Measurements from ENCODE around the gene MTG1. TPM values are rescaled to one million over a fixed set of nuclear protein-coding genes. Genes with fewer than 3 reads are reported as not detected.
A peak's percentile ranks its signal among the peaks of the same experiment; 100 is the strongest.

MTG1 gene
- total and polyA plus RNA-seq, 12 donors: 17.4 to 36.2 (median 23.8) TPM

- TF ChIP-seq, protein P1, sequence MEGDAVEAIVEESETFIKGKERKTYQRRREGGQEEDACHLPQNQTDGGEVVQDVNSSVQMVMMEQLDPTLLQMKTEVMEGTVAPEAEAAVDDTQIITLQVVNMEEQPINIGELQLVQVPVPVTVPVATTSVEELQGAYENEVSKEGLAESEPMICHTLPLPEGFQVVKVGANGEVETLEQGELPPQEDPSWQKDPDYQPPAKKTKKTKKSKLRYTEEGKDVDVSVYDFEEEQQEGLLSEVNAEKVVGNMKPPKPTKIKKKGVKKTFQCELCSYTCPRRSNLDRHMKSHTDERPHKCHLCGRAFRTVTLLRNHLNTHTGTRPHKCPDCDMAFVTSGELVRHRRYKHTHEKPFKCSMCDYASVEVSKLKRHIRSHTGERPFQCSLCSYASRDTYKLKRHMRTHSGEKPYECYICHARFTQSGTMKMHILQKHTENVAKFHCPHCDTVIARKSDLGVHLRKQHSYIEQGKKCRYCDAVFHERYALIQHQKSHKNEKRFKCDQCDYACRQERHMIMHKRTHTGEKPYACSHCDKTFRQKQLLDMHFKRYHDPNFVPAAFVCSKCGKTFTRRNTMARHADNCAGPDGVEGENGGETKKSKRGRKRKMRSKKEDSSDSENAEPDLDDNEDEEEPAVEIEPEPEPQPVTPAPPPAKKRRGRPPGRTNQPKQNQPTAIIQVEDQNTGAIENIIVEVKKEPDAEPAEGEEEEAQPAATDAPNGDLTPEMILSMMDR (IDR thresholded peaks at IDR 0.05): no peak
- Histone ChIP-seq H3K27ac (peak overlapping the region in 7 of 10 donors; percentile 39 to 86 (median 47)), H3K4me1 (peaks cover 4 to 27% (median 15%) of the 10 kb centered on the region in 9 donors), H3K36me3 (peaks cover 0 to 26% (median 0%) of the 10 kb centered on the region in 9 donors), H3K27me3 (no peaks in the 10 kb centered on the region), H3K4me3 (no peak overlapping the region), H3K9me3 (peaks cover 0 to 6% (median 0%) of the 10 kb centered on the region in 11 donors)
- WGBS, 2 donors: 73 to 79% methylated on average over 11 of the region's 11 CpGs
- intact Hi-C loops (cut with DNase I): no loop called here
- no peak for DNase-seq
- peak in 1 of 8 donors; percentile 6 for ATAC-seq
These were observed 35.0 kb upstream of the MTG1 start for GRCh38 chr10:133358925-133359310.

DNA sequence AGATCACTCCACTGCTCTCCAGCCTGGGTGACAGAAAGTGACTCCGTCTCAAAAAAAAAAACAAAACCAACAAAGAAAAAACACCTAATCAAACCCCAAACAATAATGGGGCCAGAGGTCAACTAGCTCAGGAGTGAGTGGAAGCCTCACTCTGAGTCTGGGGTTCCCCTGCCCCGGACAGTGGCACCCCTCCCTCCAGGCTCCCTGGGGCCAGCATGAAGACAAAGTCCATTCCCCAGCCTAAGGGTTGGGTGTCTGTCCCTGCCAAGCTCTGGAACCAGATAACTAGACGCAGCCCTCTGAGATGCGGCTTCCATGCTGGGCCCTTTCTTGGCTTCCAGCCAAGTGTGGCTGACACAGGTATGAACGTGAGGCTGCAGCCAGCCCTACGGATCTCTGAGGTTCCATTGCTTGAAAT is 34.4 kb upstream of the MTG1 start:
- DNase-seq: no peak
- peaks cover 4 to 27% (median 15%) of the 10 kb centered on the region in 9 donors for H3K4me1 ChIP-seq
- intact Hi-C loops (cut with DNase I): no loop called here

DNA sequence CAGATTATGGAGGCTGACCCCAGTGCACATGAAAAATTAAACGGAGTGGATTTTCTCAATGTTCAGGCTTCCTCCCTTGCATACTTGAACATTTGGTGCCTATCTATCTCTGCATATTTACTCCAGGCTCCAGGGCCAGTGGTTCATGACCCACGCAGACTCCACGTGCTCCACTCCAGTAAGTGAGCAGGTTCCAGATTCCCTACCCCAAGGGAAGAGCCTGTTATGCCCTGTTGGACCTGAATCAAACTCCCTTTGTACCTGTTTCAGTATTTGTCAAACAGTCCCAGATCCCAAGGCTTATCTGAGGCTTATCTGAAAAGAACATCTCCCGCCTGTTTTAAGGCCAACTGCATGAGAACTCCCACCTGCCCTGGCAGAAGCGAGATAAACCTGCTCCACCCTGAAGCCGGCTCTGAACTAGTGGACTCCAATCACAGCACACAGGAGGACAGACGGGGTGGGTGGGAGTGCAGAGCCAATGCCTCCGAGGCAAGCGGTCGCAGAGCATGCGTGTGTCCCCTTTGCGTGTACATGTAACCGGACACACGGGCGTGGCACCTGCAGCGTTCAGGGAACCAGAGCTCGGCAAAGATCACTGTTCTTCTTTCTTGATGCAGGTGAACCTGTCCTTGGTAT is 33.9 kb upstream of the MTG1 start:
- Histone ChIP-seq H3K9me3 (peaks cover 0 to 6% (median 0%) of the 10 kb centered on the region in 11 donors), H3K4me3 (no peak overlapping the region), H3K27me3 (no peaks in the 10 kb centered on the region), H3K4me1 (peaks cover 4 to 29% (median 15%) of the 10 kb centered on the region in 9 donors), H3K27ac (no peak overlapping the region), H3K36me3 (peaks cover 0 to 38% (median 10%) of the 10 kb centered on the region in 9 donors)
- TF ChIP-seq, protein P1 (IDR thresholded peaks at IDR 0.05): no peak
- ATAC-seq: no peak
- DNase-seq: no peak
- intact Hi-C loops (cut with DNase I): no loop called here
- 83 to 84% methylated on average over 17 of the region's 17 CpGs for WGBS, 2 donors

More for the DNA sequence above, 34.4 kb upstream of the MTG1 start:
- WGBS, 2 donors: 30 to 40% methylated on average over 6 of the region's 6 CpGs
- Histone ChIP-seq H3K9me3 (peaks cover 0 to 6% (median 0%) of the 10 kb centered on the region in 11 donors), H3K36me3 (peaks cover 0 to 32% (median 6%) of the 10 kb centered on the region in 9 donors), H3K4me3 (no peak overlapping the region), H3K27ac (peak overlapping the region in 1 of 10 donors; percentile 72), H3K27me3 (no peaks in the 10 kb centered on the region)
- ATAC-seq: peak in 1 of 8 donors; percentile 17
- TF ChIP-seq, protein P1 (IDR thresholded peaks at IDR 0.05): no peak

DNA sequence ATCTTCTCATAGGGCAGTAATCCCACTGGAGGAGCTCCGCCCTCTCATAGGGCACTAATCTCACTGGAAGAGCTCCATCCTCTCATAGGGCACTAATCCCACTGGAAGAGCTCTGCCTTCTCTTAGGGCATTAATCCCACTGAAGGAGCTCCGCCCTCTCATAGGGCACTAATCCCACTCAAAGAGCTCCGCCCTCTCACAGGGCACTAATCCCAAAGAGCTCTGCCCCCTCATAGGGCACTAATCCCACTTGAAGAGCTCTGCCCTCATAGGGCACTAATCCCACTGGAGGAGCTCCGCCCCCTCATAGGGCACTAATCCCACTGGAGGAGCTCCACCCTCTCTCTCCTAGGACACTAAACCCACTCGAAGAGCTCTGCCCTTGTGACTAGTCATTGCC is 32.7 kb upstream of the MTG1 start:
- intact Hi-C loops (cut with DNase I): no loop called here
- 92 to 97% methylated on average over 5 of the region's 5 CpGs for WGBS, 2 donors
- no peak for ATAC-seq

More for the DNA sequence above, 32.7 kb upstream of the MTG1 start:
- no peak overlapping the region for H3K27ac ChIP-seq
- DNase-seq: no peak
- H3K4me3 ChIP-seq: no peak overlapping the region
- peaks cover 0 to 49% (median 21%) of the 10 kb centered on the region in 9 donors for H3K36me3 ChIP-seq
- peaks cover 0 to 6% (median 0%) of the 10 kb centered on the region in 11 donors for H3K9me3 ChIP-seq
- no peaks in the 10 kb centered on the region for H3K27me3 ChIP-seq
- TF ChIP-seq, protein P1 (IDR thresholded peaks at IDR 0.05): no peak
- peaks cover 4 to 29% (median 15%) of the 10 kb centered on the region in 9 donors for H3K4me1 ChIP-seq
